ENCODE data around the gene LASP1.

DNA sequence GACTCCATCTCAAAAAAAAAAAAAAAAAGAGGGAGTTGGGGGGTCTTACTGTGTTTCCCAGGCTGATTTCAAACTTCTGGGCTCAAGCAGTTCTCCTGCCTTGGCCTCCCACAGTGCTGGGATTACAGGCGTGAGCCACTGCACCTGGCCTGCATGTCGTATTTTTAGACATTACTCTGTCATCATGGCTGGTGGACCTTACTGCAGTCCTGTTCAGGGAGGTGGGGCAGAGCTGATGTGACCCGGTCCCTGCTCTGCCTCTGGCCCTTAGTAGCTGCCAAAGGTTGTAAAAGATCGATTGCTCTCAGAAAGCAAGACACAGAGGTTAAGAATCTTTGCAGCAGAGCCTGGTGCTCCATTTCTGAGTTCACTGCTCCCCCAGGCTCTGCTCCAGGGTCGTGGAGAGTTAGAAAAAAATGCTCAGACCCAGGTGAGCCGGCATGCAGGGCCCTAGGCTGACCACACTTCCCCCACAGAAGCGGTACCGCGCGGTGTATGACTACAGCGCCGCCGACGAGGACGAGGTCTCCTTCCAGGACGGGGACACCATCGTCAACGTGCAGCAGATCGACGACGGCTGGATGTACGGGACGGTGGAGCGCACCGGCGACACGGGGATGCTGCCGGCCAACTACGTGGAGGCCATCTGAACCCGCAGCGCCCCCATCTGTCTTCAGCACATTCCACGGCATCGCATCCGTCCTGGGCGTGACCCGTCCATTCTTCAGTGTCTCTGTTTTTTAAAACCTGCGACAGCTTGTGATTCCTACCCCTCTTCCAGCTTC is 48.5 kb downstream of the LASP1 start:
- no peak for TF ChIP-seq CSDC2 (CRISPR knock-in tag; IDR thresholded peaks at IDR 0.05)
- TF ChIP-seq ARNTL (CRISPR knock-in tag; IDR thresholded peaks at IDR 0.05; ENCODE audit: borderline replicate concordance, low read depth): no peak
- no peak for TF ChIP-seq ISL1 (CRISPR knock-in tag; IDR thresholded peaks at IDR 0.05)
- TF ChIP-seq, protein P1, sequence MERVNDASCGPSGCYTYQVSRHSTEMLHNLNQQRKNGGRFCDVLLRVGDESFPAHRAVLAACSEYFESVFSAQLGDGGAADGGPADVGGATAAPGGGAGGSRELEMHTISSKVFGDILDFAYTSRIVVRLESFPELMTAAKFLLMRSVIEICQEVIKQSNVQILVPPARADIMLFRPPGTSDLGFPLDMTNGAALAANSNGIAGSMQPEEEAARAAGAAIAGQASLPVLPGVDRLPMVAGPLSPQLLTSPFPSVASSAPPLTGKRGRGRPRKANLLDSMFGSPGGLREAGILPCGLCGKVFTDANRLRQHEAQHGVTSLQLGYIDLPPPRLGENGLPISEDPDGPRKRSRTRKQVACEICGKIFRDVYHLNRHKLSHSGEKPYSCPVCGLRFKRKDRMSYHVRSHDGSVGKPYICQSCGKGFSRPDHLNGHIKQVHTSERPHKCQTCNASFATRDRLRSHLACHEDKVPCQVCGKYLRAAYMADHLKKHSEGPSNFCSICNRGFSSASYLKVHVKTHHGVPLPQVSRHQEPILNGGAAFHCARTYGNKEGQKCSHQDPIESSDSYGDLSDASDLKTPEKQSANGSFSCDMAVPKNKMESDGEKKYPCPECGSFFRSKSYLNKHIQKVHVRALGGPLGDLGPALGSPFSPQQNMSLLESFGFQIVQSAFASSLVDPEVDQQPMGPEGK (CRISPR knock-in tag; IDR thresholded peaks at IDR 0.05; ENCODE audit: borderline replicate concordance): no peak
- TF ChIP-seq ZNF565 (CRISPR knock-in tag; conservative IDR thresholded peaks at IDR 0.05; ENCODE audit: low read depth): no peak
- TF ChIP-seq ZC3H10 (CRISPR knock-in tag; IDR thresholded peaks at IDR 0.05): no peak
- TF ChIP-seq ZNF8 (CRISPR knock-in tag; IDR thresholded peaks at IDR 0.05): no peak
- TF ChIP-seq ZFP30 (CRISPR knock-in tag; IDR thresholded peaks at IDR 0.05): no peak
- TF ChIP-seq, protein P2, sequence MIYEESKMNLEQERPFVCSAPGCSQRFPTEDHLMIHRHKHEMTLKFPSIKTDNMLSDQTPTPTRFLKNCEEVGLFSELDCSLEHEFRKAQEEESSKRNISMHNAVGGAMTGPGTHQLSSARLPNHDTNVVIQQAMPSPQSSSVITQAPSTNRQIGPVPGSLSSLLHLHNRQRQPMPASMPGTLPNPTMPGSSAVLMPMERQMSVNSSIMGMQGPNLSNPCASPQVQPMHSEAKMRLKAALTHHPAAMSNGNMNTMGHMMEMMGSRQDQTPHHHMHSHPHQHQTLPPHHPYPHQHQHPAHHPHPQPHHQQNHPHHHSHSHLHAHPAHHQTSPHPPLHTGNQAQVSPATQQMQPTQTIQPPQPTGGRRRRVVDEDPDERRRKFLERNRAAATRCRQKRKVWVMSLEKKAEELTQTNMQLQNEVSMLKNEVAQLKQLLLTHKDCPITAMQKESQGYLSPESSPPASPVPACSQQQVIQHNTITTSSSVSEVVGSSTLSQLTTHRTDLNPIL (CRISPR knock-in tag; IDR thresholded peaks at IDR 0.05; ENCODE audit: low read depth): no peak
- TF ChIP-seq ESRRG (CRISPR knock-in tag; IDR thresholded peaks at IDR 0.05): no peak
- TF ChIP-seq, protein P3, sequence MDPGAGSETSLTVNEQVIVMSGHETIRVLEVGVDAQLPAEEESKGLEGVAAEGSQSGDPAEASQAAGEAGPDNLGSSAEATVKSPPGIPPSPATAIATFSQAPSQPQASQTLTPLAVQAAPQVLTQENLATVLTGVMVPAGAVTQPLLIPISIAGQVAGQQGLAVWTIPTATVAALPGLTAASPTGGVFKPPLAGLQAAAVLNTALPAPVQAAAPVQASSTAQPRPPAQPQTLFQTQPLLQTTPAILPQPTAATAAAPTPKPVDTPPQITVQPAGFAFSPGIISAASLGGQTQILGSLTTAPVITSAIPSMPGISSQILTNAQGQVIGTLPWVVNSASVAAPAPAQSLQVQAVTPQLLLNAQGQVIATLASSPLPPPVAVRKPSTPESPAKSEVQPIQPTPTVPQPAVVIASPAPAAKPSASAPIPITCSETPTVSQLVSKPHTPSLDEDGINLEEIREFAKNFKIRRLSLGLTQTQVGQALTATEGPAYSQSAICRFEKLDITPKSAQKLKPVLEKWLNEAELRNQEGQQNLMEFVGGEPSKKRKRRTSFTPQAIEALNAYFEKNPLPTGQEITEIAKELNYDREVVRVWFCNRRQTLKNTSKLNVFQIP (CRISPR knock-in tag; IDR thresholded peaks at IDR 0.05; ENCODE audit: borderline replicate concordance, low read depth): no peak
- TF ChIP-seq ZFP3 (CRISPR knock-in tag; IDR thresholded peaks at IDR 0.05): no peak
- no peak for TF ChIP-seq OSR1 (CRISPR knock-in tag; IDR thresholded peaks at IDR 0.05)
- TF ChIP-seq BACH2 (CRISPR knock-in tag; IDR thresholded peaks at IDR 0.05; ENCODE audit: borderline replicate concordance): no peak

Data from SK-N-SH treated with all-trans-retinoic acid at 6 μM for 48 hours (cell line).